Measurements from ENCODE around the gene PLPPR5.

DNA sequence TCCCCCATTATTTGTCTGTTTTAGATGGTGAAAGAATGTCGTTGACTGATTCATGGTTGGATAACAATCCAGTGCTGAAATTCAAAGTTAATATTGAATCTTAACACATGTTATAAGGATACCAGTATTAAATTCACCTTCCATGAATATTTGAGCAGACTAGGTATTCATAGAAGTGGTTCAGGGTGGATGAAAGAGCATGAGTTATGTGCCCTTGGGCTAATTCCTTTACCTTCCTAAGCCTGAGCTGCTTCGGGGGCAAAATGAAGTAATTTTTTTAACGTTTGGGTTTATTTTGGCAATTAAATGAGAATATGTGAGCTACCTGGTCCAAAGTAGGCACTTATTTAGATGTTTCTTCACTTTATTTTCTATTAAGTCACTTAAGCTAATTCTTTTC, 2.7 kb upstream of the PLPPR5 start:
- TF ChIP-seq, protein P1, sequence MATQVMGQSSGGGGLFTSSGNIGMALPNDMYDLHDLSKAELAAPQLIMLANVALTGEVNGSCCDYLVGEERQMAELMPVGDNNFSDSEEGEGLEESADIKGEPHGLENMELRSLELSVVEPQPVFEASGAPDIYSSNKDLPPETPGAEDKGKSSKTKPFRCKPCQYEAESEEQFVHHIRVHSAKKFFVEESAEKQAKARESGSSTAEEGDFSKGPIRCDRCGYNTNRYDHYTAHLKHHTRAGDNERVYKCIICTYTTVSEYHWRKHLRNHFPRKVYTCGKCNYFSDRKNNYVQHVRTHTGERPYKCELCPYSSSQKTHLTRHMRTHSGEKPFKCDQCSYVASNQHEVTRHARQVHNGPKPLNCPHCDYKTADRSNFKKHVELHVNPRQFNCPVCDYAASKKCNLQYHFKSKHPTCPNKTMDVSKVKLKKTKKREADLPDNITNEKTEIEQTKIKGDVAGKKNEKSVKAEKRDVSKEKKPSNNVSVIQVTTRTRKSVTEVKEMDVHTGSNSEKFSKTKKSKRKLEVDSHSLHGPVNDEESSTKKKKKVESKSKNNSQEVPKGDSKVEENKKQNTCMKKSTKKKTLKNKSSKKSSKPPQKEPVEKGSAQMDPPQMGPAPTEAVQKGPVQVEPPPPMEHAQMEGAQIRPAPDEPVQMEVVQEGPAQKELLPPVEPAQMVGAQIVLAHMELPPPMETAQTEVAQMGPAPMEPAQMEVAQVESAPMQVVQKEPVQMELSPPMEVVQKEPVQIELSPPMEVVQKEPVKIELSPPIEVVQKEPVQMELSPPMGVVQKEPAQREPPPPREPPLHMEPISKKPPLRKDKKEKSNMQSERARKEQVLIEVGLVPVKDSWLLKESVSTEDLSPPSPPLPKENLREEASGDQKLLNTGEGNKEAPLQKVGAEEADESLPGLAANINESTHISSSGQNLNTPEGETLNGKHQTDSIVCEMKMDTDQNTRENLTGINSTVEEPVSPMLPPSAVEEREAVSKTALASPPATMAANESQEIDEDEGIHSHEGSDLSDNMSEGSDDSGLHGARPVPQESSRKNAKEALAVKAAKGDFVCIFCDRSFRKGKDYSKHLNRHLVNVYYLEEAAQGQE (IDR thresholded peaks at IDR 0.05; ENCODE audit: low read depth, low read length), result no peak
- no peak for TF ChIP-seq CEBPB (IDR thresholded peaks at IDR 0.05; ENCODE audit: borderline replicate concordance in 1 of 2, low read depth in 2 of 2, low read length in 2 of 2)
- no peak for TF ChIP-seq EZH2 (IDR thresholded peaks at IDR 0.05; ENCODE audit: borderline replicate concordance, control insufficient read depth, low read depth, low read length)
- no peak for TF ChIP-seq MAX (IDR thresholded peaks at IDR 0.05; ENCODE audit: low read depth, low read length)
- TF ChIP-seq, protein P2, sequence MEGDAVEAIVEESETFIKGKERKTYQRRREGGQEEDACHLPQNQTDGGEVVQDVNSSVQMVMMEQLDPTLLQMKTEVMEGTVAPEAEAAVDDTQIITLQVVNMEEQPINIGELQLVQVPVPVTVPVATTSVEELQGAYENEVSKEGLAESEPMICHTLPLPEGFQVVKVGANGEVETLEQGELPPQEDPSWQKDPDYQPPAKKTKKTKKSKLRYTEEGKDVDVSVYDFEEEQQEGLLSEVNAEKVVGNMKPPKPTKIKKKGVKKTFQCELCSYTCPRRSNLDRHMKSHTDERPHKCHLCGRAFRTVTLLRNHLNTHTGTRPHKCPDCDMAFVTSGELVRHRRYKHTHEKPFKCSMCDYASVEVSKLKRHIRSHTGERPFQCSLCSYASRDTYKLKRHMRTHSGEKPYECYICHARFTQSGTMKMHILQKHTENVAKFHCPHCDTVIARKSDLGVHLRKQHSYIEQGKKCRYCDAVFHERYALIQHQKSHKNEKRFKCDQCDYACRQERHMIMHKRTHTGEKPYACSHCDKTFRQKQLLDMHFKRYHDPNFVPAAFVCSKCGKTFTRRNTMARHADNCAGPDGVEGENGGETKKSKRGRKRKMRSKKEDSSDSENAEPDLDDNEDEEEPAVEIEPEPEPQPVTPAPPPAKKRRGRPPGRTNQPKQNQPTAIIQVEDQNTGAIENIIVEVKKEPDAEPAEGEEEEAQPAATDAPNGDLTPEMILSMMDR (IDR thresholded peaks at IDR 0.05 in 2 of 3, conservative IDR thresholded peaks at IDR 0.05 in 1 of 3; ENCODE audit: control insufficient read depth in 2 of 3, extremely low read depth in 1 of 3, insufficient read depth in 1 of 3, low read depth in 3 of 3, low read length in 3 of 3), result no peak
- TF ChIP-seq HDAC6 (IDR thresholded peaks at IDR 0.05; ENCODE audit: unreplicated experiment), result no peak
- no peak for TF ChIP-seq MLLT1 (IDR thresholded peaks at IDR 0.05)
- TF ChIP-seq DPF2 (IDR thresholded peaks at IDR 0.05), result no peak
- no peak for TF ChIP-seq SIN3A (IDR thresholded peaks at IDR 0.05; ENCODE audit: low read depth, low read length)

All from GM12878 (cell line).